A375 (cell line): ENCODE measurements around the gene CHST15. TPM values are rescaled to one million over a fixed set of nuclear protein-coding genes. Genes with fewer than 3 reads are reported as not detected.

ENCODE experiments used
- total RNA-seq: library from RNA; depleted of rRNA; stranded (reverse); fragments of >200 nt; shearing (Covaris generic); gene quantifications from 2 replicates; pipeline ENCODE4 v1.2.3, GENCODE V29; 2014; rRNA removed

The CHST15 gene, protein sequence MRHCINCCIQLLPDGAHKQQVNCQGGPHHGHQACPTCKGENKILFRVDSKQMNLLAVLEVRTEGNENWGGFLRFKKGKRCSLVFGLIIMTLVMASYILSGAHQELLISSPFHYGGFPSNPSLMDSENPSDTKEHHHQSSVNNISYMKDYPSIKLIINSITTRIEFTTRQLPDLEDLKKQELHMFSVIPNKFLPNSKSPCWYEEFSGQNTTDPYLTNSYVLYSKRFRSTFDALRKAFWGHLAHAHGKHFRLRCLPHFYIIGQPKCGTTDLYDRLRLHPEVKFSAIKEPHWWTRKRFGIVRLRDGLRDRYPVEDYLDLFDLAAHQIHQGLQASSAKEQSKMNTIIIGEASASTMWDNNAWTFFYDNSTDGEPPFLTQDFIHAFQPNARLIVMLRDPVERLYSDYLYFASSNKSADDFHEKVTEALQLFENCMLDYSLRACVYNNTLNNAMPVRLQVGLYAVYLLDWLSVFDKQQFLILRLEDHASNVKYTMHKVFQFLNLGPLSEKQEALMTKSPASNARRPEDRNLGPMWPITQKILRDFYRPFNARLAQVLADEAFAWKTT
- total RNA-seq = 0.64 and 1.2 TPM in 2 replicates

DNA sequence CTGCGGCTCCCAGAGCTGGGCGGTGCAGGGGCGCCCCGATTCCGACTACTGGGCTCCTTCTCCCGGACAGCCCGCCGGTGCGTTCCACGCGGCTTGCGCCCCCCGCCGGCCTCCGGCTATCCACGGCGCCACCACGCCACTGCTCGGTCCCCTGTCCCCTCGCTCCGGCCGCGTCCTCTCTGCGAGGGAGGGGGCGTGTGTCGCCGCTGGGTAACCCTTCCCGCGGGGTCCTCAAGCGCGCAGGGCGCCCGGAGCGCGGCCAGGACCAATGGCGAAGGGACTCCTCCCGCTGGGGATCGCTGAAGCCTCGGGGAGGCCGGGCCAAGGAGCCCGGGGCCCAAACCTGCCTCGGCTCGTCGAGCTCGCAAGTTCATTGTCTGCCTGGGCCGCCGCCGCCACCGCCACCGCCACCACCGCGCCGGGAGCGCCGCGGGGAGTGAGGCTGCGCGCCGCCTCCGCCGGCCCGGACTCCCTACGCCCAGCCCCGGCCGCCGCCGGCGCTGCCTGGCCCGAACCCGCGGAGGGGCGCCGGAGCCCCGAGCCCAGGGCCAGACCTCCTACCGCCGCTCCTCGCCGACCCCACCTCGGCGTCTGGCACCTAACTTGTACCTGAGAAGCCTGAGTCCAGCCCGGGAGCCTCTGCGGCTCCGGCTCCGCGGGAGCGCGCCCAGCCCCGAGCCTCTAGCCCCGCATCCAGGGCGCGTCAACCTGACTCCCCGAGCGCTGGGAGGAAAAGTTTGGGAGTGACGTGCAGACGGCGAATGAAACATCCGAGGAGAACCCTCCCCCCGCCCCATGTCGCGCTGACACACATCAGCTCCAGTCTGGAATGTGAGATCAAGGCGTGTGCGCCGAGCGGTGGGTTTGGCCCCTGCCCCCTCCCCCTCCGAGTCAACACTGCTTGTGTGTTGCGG, at the start of gene CHST15:
Gene CHST15, minus strand, starts transcription at position 739 of the 914 bp plus-strand sequence. CDS start 47,386 bp downstream, outside the sequence.

Other genes starting within 250 kb of the CHST15 start
- gene CPXM2, start 201.8 kb downstream of the CHST15 start, total RNA-seq = not detected in 2 replicates